HG02759 (cell line): ENCODE measurements around the gene ZC3H6.
"Not testable (repeated sequence)": the region's sequence is repeated elsewhere in the genome, so short reads cannot be mapped to it uniquely, and the experiment has no call there.

ENCODE experiments used
- ATAC-seq: cut with Tn5 transposase; IDR thresholded peaks from one replicate; pipeline ENCODE4 v1.9.1; 2021; ENCODE audit warnings: mild to moderate bottlenecking, moderate library complexity; ENCODE audit not compliant: unreplicated experiment

ZC3H6 gene

DNA sequence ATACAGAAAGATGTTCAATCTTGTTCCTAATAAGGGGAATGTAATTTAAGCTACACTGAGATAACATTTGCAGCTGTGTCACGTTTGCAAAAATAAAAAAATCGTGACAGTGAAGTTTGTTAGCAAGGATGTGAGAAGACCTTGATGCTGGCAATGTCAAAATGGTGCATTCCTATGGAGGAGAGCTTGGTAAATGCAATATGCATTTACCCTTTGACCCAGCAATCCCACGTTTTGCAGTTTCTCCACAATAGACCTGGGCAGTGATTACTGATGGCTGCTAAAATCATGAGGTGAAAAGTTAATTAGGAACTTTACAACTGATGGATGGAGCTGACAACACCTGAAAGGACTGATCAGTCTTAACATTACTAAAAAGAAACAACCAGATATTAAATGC is 43.1 kb downstream of the ZC3H6 start:
- no peak for ATAC-seq

DNA sequence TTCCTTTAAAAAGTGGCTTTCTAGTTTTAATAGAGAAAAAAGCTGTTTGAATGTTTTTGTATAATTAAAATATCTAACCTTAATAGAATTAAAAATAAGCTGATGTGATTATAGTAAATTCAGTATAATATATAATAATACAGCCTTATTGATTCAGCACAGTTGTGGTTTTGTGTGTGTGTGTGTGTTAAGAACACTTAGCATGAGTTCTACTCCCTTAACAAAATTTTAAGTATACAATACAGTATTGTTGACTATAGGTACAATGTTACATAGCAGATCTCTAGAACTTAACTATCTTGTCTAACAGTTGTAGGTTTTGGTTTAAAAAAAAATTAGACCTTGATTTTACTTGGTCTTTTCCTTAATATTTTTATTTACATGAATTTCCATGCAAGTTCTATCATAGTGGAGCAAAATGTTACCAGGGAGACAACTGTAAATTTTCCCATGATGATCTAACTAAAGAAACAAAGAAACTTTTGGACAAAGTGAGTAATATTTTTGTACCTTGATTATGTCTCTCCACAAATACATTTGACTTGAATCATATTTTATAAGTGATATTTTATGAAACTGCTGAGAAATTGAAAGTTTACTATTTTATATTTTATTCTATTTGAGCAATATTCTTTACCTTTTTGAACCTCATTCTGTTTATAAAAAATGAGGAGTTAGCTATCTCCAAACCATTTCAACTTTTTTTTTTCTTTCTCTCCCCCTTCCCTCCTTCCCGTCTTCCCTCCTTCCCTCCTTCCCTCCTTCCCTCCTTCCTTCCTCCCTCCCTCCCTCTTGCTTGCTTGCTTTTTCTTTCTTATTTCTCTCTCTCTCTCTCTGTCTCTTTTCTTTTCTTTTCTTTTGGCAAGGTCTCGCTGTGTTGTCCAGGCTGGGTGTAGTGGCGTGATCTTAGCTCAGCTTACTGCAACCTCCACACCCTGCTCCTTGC is 46.3 kb downstream of the ZC3H6 start:
- ATAC-seq = no peak

DNA sequence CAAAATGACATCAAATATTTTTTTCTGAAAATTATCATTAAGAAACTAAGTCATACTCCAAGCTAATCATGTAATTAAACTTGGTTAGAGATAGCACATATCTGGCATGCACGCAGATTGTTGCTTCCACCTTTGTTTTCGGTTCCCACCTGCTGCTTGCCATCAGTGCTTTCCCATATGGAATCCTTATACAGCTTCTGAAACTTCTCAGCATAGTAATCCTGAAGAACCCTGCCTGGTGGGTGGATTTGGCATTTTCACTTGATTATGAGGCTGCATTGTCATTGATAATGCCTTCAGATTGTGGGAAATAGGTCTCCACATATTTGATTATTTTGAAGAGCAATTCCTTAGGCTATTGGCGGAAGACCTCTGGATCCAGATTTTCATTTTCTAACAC is 47.5 kb downstream of the ZC3H6 start:
- no peak for ATAC-seq

DNA sequence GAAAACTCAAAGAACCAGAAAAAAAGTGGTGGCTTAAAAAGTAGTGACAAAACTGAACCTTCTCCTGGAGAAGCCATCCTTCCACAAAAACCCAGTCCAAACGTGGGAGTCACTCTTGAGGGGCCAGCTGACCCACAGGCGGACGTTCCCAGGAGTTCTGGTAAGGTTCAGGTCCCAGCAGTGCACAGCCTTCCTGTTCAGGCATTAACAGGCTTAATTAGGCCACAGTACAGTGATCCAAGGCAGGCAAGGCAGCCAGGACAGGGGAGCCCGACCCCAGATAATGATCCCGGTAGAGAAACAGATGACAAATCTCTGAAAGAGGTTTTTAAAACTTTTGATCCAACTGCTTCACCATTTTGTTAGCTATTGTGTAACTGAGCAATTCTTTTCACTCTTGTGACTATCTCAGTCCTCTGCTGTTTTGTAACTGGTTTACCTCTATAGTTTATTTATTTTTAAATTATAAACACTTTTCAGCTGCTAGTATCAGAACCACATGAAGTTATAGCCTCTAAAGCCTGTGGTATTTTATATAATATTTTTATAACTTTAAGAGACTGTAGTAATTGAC is 56.8 kb downstream of the ZC3H6 start:
- no peak for ATAC-seq

DNA sequence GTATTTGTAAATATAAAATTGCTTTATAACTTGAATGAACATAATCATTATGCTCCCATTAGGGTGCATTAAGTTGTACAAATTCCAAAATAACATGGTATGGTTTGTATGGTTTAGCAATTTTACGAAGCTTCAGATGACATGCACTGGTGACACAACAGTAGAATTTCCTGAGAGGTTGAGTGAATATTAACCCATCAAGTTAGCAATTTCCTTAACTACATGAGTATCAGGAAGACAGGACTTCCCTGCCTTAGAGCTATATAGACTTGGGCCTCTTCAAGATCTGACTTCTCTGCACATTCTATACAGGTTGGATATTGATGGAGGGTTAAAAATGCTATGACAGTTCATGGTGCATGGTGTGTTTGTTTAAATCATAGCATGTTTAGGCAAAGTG is 60.2 kb downstream of the ZC3H6 start:
- ATAC-seq = no peak

DNA sequence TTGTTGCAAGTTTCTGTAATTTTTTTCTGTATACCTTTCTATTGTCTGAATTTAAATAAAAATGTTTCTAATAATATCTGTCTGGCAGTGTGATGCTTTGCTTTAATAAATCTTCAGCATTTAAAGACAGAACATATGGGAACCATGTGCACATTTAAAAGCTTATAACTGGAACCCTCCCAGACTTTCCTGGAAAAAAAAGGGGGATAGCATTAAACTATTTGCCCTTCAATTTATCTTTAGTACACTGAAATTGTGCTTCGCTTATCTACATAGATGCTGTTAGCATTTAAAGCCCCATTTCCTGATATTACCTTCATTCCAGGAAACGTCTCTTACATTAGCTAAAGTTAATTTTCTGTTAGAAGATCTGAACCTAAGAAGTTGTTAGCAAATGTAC is 64.6 kb downstream of the ZC3H6 start:
- ATAC-seq = no peak

DNA sequence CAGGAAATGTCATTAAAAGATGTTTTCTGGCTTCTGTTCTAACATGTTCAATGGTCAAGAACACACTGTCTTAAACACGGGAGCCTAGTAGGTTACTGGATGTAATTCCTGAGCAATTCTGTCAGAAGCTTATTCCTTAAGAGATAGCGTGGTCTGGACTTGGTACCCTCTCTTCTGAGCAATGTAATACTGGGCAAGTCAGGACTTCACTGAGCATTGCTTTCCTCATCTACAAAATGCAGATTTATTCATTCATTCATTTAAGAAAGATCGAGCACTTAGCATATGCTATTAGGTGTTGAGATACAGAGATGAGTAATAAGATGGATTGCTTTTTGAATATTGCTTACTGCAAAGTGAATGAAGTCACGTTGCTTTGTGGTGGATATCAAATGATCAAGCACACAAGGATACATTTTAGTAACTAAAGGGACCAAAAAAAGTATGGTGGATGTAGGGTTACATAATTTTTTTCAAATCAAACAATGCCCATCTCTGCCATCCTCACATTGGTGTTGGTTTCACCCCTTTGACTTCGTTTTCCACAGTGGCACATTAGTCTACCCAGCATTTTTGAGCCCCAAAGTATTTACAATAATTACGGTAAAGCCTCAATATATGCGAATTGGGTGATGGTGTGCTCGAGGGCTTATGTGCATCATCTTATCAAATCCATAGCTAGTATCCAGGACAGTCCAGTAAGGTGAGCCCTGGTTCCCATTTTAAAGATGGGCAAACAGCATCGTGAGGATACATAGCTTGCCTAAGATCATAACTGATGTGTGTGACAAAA is 65.3 kb downstream of the ZC3H6 start:
- no peak for ATAC-seq

DNA sequence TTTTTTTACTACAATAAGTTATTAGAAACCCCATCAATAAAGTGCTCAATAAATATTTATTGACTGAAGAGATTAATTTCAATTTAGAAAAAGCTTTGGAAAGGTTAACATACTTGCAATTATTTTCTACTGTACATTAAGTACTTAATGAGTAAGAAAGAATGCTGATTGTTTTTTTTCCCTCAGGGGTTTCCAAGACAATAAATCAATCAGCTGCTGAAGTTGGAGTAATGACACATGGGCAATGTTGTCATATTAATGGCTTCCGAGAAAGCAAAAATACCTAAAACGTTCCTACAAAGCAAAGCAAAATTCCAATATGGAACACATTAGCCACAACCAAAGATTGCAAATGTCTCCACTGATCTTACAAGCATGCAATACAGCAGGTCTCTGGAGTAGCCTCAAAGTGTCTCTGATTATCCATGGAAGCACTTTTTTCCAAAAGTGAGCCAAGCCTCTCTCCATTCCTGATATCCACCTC is 66.7 kb downstream of the ZC3H6 start:
- ATAC-seq = no peak

DNA sequence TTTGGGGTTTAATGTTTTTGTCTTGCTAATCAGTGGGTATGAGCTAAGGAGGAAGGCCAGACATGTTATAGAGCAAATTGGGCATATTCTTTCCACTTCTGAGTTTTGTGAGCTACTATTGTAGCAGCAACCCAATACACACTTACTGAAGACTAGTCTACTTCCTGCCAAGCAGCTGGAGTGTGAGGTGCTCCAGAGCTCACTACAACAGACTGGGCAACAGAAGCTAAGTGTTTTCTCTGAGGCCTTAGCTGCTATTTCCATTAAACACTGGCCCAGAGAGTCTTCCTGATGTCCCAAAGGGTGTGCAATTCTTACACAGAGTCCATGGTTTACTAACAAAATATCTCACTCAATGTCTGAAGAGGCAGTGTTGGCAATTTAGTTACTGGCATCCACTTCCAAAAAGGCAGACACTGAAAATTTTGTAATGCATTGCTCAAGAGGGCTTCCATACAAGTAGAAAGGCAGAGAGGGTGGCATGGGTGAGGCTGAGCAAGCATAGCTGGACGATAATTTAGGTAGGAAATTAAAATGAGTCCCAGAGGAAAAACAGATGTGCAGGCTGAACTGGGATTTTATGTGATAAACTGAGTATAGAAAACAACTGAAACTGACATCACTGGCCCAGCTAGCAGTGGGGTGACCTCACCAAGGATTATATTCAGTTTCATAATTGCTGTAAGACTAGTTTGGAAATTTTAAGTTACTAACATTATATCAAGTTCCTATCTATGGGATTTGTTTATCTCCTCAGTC is 68.6 kb downstream of the ZC3H6 start:
- no peak for ATAC-seq

GRCh38 chr2:112345030-112346027 is 69.9 kb downstream of the ZC3H6 start:
- ATAC-seq = no peak

DNA sequence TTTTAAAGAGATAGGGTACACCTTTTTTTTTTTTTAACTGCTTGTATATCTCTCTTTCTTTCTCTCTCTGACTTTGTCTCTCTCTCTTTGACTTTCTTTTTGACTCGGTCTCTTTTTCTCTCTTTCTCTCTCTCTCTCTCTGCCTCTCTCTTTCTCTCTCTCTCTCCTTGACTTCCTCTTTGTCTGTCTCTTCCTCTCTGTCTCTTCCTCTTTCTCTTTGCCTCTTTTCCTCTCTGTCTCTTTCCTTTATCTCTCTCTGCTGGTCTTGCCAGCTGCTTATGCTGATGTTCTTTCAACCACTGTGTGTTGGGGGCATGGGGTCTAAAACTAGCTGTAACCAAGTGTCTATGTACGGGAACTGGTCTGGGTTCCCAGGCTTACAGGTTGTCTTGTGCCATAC is 76.9 kb downstream of the ZC3H6 start:
- ATAC-seq = not testable (repeated sequence)

DNA sequence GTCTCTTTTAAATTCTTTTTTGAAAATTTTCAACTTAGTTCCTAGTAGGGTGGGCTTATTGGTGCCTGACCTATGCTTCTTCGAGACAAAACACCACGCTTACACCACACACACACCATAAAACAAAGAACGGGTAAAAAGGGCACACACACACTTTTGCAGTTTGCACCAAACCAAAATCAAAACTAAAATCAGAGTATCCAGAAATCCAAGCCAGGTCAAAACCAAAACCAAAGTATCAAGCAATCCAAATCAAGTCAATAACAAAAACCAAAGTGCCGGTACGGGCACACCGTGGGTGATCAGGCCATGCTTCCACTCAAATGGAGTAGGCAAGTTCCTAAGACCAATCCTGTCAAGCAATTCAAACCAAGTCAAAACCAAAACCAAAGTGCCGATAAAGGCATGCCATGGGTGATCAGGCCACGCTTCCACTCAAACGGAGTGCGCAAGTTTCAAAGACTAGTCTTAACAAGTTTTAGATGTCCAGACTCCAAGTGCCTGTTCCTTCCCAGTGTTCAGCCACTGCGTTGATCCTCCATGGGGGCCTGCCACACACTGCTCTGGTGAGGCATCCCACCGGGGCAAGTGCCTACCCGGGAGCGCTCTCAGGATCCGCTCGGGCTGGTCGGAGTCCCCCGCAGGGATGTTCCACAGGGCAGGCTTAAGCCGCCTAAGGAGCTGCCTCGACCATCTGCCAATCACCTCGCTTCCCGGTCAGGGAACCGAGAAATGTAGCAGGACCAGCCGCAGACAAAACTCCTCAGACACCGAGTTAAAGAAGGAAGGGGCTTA is 77.6 kb downstream of the ZC3H6 start:
- ATAC-seq = not testable (repeated sequence)

GRCh38 chr2:112354335-112354734 is 78.9 kb downstream of the ZC3H6 start:
- not testable (repeated sequence) for ATAC-seq

DNA sequence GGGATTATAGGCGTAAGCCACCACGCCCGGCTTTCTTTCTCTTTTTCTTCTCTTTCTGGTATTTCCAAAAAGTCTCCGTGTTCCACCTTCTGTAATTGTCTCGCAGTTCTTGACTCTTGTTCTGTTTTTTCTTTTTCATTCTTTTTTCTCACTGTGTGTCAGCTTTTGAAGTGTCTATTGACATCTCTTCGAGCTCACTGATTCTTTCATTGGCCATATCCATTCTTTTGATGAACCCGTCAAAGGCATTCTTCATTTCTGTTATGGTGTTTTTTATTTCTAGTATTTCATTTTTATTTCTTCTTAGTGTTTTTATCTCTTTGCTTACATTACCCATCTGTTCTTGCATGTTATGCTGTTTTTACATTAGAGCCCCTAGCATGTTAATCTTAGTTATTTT is 84.7 kb downstream of the ZC3H6 start:
- ATAC-seq = not testable (repeated sequence)
